Psoas muscle (tissue), 8 donors: ENCODE measurements around the gene IL6ST. TPM values are rescaled to one million over a fixed set of nuclear protein-coding genes. Genes with fewer than 3 reads are reported as not detected.

Source experiments
- ATAC-seq, 4 donors: fragments of 200-7000 bp; cut with Tn5 transposase; one replicate each; pipeline ENCODE4 v1.9.1; 2020; ENCODE audit warnings: moderate library complexity in 3 of 4, mild to moderate bottlenecking in 2 of 4
- DNase-seq, 2 donors: peaks; one replicate each; pipeline ENCODE4 v3.0.0-alpha.2; 2020
- H3K27ac ChIP-seq: fragments of 200-600 bp; one replicate; pipeline ENCODE4 v1.8.0; 2022
- H3K27me3 ChIP-seq, 3 donors: fragments of 200-600 bp in 1 of 3; one replicate each; pipeline versions ENCODE4 v1.6.1 to v1.8.0; 2013 to 2022; ENCODE audit warnings: low read length in 2 of 3, mild to moderate bottlenecking in 2 of 3, moderate library complexity in 1 of 3; ENCODE audit not compliant: insufficient read depth in 3 of 3
- H3K36me3 ChIP-seq, 2 donors: fragments of 200-600 bp in 1 of 2; one replicate each; pipeline versions ENCODE4 v1.6.1 to v1.8.0; 2013 to 2022; ENCODE audit warnings: low read depth in 1 of 2, mild to moderate bottlenecking in 1 of 2, moderate library complexity in 1 of 2; ENCODE audit not compliant: insufficient read depth in 1 of 2
- H3K4me1 ChIP-seq: fragments of 200-600 bp; one replicate; pipeline ENCODE4 v1.8.0; 2022
- H3K4me3 ChIP-seq: fragments of 200-600 bp; one replicate; pipeline ENCODE4 v1.8.0; 2022; ENCODE audit warnings: mild to moderate bottlenecking
- H3K9me3 ChIP-seq: fragments of 200-600 bp; one replicate; pipeline ENCODE4 v1.8.0; 2022
- WGBS, 3 donors: extraction: QIAGEN DNeasy Blood & Tissue Kit; methylation state at CpG; one replicate each; pipeline versions ENCODE4 v1.1.6 to v1.1.7; 2013; 5-methylcytosine and 5-hydroxymethylcytosine counted together
- intact Hi-C, 2 donors: fragments of 100-400 bp; cut with DNase I; formaldehyde crosslinking; loops; one replicate each; pipeline versions ENCODE4 v1.11.0 to v1.14.2; 2022
- polyA plus RNA-seq, 3 donors: library from polyadenylated mRNA; stranded (reverse); fragments of 200-250 nt; gene quantifications; one replicate each; pipeline ENCODE4 v1.2.3, GENCODE V29; 2013
- total RNA-seq, 4 donors: library from RNA; stranded (reverse); fragmentation: NEBNext Ultra II Directional in 2 of 4; extraction: Animal tissue kit (Norgen Biotek cat#: 25700) in 2 of 4; gene quantifications; one replicate each; pipeline versions ENCODE4 v1.2.1 to v1.2.4, GENCODE V29; 2021 to 2023
- TF ChIP-seq, protein P1 (sequence below): fragments of 200-600 bp; IDR thresholded peaks from one replicate; pipeline ENCODE4 v1.8.0; 2022; ENCODE audit warnings: antibody characterized with exemption
- donor health status: healthy with polysubstance abuse.
- donor health status: DM: no; HTN: no; CAD: no; lungs with moderate emphysema.
- donor health status: Bipolar disorder and iron deficiency.
- donor health status: healthy.
- donor health status: DM: yes; HTN: yes; CAD: no.
- donor health status: DM: no; HTN: no; CAD: no.
- donor health status: DM: no; HTN: no; CAD: no.
- donor health status: DM: yes; HTN: yes; CAD: no.

The IL6ST gene
- total and polyA plus RNA-seq, 7 donors, result 38.6 to 255 (median 143) TPM

DNA sequence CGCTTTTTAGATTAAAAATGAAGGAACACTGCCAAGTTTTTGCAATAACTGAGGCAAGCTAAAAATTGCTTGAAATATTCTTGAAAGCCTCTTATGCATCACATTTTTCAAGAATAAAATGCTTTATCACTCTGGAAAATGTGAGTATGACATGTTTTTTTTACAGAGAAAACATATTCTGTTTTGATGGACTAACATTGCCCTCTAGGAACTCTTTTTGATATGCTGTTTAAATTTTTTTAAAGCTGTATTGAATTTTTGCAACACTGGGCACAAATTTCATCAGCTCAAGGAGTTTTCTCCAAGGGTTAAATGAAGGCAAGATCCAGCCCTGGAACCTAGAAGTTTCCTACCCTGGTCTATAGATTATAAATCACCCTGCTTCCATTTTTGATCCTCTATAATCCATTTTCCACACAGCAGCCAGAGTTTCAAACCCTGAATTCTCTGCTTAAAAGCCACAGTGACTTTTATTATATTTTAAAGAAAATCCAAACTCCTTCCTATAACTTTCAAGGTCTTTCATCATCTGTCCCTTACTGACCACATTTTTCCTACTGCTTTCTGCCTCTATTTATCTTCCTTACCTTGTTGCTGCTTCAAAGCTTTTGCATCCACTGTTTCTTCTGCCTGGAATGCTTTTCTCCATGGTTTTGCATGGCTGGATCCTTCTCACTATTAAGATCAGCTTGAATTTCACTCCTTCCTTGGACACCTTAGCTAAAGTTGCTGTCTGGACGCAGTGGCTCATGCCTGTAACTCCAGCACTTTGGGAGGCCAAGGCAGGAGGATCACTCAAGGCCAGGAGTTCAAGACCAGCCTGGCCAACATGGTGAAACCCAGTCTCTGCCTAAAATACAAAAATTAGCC, 82.7 kb downstream of the IL6ST start:
- no peaks in the 10 kb centered on the region for H3K4me1 ChIP-seq
- TF ChIP-seq, protein P1, sequence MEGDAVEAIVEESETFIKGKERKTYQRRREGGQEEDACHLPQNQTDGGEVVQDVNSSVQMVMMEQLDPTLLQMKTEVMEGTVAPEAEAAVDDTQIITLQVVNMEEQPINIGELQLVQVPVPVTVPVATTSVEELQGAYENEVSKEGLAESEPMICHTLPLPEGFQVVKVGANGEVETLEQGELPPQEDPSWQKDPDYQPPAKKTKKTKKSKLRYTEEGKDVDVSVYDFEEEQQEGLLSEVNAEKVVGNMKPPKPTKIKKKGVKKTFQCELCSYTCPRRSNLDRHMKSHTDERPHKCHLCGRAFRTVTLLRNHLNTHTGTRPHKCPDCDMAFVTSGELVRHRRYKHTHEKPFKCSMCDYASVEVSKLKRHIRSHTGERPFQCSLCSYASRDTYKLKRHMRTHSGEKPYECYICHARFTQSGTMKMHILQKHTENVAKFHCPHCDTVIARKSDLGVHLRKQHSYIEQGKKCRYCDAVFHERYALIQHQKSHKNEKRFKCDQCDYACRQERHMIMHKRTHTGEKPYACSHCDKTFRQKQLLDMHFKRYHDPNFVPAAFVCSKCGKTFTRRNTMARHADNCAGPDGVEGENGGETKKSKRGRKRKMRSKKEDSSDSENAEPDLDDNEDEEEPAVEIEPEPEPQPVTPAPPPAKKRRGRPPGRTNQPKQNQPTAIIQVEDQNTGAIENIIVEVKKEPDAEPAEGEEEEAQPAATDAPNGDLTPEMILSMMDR, result no peak
- H3K4me3 ChIP-seq, result no peak overlapping the region
- intact Hi-C loops, result no loop called here
- no peak for ATAC-seq
- 66 to 69% (median 67%) methylated on average over 2 of the region's 2 CpGs for WGBS, 3 donors
- no peak for DNase-seq
- no peaks in the 10 kb centered on the region for H3K36me3 ChIP-seq
- H3K9me3 ChIP-seq, result no peaks in the 10 kb centered on the region
- H3K27ac ChIP-seq, result no peak overlapping the region
- H3K27me3 ChIP-seq, result no peaks in the 10 kb centered on the region

DNA sequence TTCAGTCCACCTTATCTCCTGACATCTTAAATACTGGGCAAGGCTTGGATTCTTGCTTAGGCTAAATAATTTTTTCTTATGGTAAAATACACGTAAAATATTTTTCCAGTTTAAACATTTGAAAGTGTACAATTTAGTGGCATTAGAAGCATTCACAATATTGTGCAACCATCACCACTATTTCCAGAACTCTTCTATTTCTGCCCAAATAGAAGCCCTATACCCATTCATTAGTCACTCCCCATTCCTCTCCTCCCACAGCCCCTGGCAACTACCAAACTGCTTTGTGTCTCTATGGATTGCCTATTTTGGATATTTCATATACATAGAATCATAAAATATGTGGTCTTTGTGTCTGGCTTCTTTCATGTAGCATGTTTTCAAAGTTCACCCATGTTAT, 86.0 kb downstream of the IL6ST start:
- H3K27ac ChIP-seq, result no peak overlapping the region
- intact Hi-C loops, result no loop called here
- no peak overlapping the region for H3K4me3 ChIP-seq
- TF ChIP-seq, protein P1, result no peak
- no peak for ATAC-seq
- H3K27me3 ChIP-seq, result no peaks in the 10 kb centered on the region
- 61 to 94% (median 63%) methylated on average over 1 of the region's 1 CpG for WGBS, 3 donors
- no peaks in the 10 kb centered on the region for H3K9me3 ChIP-seq
- DNase-seq, result no peak
- no peaks in the 10 kb centered on the region for H3K36me3 ChIP-seq
- H3K4me1 ChIP-seq, result no peaks in the 10 kb centered on the region

DNA sequence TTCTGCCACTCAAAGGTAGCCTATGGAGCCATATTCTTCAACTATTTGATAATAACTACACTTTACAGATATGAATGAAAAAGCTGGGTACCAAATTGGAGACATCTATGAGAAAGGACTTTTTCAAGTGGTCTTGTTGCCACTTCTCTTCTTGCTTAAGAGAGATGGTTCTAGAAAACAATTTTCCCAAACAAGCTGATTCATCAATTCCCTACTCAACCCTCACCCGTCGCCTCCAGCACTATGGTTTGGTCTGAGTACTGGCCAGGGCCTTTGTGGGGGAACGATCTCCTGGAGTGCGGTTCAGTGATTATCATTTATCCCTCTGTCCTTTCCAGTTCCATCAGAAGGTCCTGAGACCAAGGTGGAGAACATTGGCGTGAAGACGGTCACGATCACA, 86.8 kb downstream of the IL6ST start:
- Histone ChIP-seq H3K4me1 (peaks cover 3% of the 10 kb centered on the region), H3K27me3 (no peaks in the 10 kb centered on the region), H3K9me3 (no peaks in the 10 kb centered on the region), H3K36me3 (no peaks in the 10 kb centered on the region), H3K27ac (no peak overlapping the region), H3K4me3 (no peak overlapping the region)
- TF ChIP-seq, protein P1, result no peak
- DNase-seq (no peak), ATAC-seq (no peak)
- intact Hi-C loops, result no loop called here
- 93 to 97% (median 96%) methylated on average over 7 of the region's 7 CpGs for WGBS, 3 donors

DNA sequence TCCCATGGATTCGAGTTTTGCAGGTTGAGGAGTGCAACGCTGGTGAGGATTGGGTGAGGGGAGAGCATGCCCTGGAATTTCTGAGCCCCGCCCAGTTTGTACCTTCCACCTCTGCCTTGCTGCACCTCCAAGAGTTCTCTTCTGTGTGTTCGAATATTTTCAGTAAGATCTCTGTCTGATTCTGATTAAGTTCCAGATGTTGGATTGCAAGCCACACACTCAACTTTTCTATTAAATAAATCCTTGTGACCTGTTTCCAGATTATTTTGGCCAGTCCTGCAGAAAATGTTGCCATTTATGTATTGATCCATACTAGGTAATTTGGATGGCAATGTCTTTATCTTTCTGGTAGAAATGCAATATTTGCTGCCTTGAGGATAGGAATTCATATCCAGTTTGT, 89.5 kb downstream of the IL6ST start:
- Histone ChIP-seq H3K27me3 (no peaks in the 10 kb centered on the region), H3K27ac (no peak overlapping the region), H3K9me3 (no peaks in the 10 kb centered on the region), H3K4me3 (no peak overlapping the region), H3K4me1 (peaks cover 12% of the 10 kb centered on the region), H3K36me3 (no peaks in the 10 kb centered on the region)
- intact Hi-C loops, result no loop called here
- WGBS, 3 donors, result 71 to 90% (median 74%) methylated on average over 4 of the region's 4 CpGs
- ATAC-seq, result no peak
- TF ChIP-seq, protein P1, result no peak
- DNase-seq, result no peak
